A549 (cell line): Measurements from ENCODE around the gene CD276.

Experiments used
- BHLHE40 ChIP-seq: IDR thresholded peaks from 2 replicates; pipeline ENCODE4 v1.6.1; 2012; ENCODE audit warnings: low read depth, low read length, inconsistent platforms
- JUN ChIP-seq, 2 experiments: fragments of >200 bp; sonication (Bioruptor Twin); formaldehyde crosslinking; IDR thresholded peaks; 2 replicates in 1 of 2; 3 replicates in 1 of 2; pipeline ENCODE4 v1.6.1; 2016 to 2017
- MAZ ChIP-seq: fragments of 150-350 bp; IDR thresholded peaks from 2 replicates; pipeline ENCODE4 v1.6.1; 2014; ENCODE audit warnings: antibody characterized with exemption, low read depth, low read length, borderline replicate concordance
- POLR2A ChIP-seq: IDR thresholded peaks from 2 replicates; pipeline ENCODE4 v1.6.1; 2012; ENCODE audit warnings: mild to moderate bottlenecking, low read length
- POLR2AphosphoS2 ChIP-seq: conservative IDR thresholded peaks from 2 replicates; pipeline ENCODE4 v1.6.1; 2012; ENCODE audit warnings: low read length, improper control_type of control experiment, inconsistent platforms
- RAD21 ChIP-seq, 2 experiments: fragments of >200 bp in 1 of 2; sonication (Bioruptor Twin) in 1 of 2; formaldehyde crosslinking in 1 of 2; IDR thresholded peaks in 1 of 2; conservative IDR thresholded peaks in 1 of 2; 2 replicates in 1 of 2; 3 replicates in 1 of 2; pipeline ENCODE4 v1.6.1; 2012 to 2018; ENCODE audit warnings: inconsistent platforms in 1 of 2
- TF ChIP-seq, protein P1 (sequence below): fragments of >200 bp; sonication (Bioruptor Twin); formaldehyde crosslinking; IDR thresholded peaks from 3 replicates; pipeline ENCODE4 v1.5.1; 2016
- TF ChIP-seq, protein P2 (sequence below): fragments of 200-600 bp; sonication (generic); IDR thresholded peaks from 2 replicates; pipeline ENCODE4 v1.6.1; 2016; ENCODE audit warnings: antibody characterized with exemption, mild to moderate bottlenecking, moderate library complexity

GRCh38 chr15:73756947-73757513, 72.8 kb downstream of the CD276 start:
- TF ChIP-seq, protein P1, sequence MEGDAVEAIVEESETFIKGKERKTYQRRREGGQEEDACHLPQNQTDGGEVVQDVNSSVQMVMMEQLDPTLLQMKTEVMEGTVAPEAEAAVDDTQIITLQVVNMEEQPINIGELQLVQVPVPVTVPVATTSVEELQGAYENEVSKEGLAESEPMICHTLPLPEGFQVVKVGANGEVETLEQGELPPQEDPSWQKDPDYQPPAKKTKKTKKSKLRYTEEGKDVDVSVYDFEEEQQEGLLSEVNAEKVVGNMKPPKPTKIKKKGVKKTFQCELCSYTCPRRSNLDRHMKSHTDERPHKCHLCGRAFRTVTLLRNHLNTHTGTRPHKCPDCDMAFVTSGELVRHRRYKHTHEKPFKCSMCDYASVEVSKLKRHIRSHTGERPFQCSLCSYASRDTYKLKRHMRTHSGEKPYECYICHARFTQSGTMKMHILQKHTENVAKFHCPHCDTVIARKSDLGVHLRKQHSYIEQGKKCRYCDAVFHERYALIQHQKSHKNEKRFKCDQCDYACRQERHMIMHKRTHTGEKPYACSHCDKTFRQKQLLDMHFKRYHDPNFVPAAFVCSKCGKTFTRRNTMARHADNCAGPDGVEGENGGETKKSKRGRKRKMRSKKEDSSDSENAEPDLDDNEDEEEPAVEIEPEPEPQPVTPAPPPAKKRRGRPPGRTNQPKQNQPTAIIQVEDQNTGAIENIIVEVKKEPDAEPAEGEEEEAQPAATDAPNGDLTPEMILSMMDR = no peak
- TF ChIP-seq, protein P2, sequence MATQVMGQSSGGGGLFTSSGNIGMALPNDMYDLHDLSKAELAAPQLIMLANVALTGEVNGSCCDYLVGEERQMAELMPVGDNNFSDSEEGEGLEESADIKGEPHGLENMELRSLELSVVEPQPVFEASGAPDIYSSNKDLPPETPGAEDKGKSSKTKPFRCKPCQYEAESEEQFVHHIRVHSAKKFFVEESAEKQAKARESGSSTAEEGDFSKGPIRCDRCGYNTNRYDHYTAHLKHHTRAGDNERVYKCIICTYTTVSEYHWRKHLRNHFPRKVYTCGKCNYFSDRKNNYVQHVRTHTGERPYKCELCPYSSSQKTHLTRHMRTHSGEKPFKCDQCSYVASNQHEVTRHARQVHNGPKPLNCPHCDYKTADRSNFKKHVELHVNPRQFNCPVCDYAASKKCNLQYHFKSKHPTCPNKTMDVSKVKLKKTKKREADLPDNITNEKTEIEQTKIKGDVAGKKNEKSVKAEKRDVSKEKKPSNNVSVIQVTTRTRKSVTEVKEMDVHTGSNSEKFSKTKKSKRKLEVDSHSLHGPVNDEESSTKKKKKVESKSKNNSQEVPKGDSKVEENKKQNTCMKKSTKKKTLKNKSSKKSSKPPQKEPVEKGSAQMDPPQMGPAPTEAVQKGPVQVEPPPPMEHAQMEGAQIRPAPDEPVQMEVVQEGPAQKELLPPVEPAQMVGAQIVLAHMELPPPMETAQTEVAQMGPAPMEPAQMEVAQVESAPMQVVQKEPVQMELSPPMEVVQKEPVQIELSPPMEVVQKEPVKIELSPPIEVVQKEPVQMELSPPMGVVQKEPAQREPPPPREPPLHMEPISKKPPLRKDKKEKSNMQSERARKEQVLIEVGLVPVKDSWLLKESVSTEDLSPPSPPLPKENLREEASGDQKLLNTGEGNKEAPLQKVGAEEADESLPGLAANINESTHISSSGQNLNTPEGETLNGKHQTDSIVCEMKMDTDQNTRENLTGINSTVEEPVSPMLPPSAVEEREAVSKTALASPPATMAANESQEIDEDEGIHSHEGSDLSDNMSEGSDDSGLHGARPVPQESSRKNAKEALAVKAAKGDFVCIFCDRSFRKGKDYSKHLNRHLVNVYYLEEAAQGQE = no peak
- no peak for TF ChIP-seq JUN (IDR thresholded peaks at IDR 0.05)
- no peak for TF ChIP-seq POLR2A
- no peak for TF ChIP-seq BHLHE40
- TF ChIP-seq MAZ = no peak
- TF ChIP-seq POLR2AphosphoS2 = no peak
- TF ChIP-seq RAD21 (conservative IDR thresholded peaks at IDR 0.05 in 1 of 2, IDR thresholded peaks at IDR 0.05 in 1 of 2) = no peak
